Caco-2 (cell line): ENCODE measurements around the gene TTC7B. TPM values are rescaled to one million over a fixed set of nuclear protein-coding genes. Genes with fewer than 3 reads are reported as not detected.

Experiments
- BruUV-seq: library from RNA; stranded (reverse); fragments of 400-500 nt; replicated peaks from 2 replicates; lab custom pipeline; 2021; lab: Mats Ljungman, UMichigan
- CTCF ChIA-PET: fragments of 300-600 bp; sonication (Branson Sonifier 250); formaldehyde crosslinking; loops from one replicate; lab custom pipeline; 2022; ENCODE audit warnings: antibody characterized with exemption; lab: Charles Lee
- POLR2A ChIA-PET: fragments of 300-600 bp; sonication (Branson Sonifier 250); formaldehyde crosslinking; loops from one replicate; lab custom pipeline; 2022; ENCODE audit warnings: antibody characterized with exemption; lab: Charles Lee
- DNase-seq, 2 experiments: peaks; one replicate each; pipeline versions ENCODE4 v3.0.0 to v3.0.0-alpha.2; 2020 to 2022
- H3K27me3 ChIP-seq: replicated peaks from 2 replicates; pipeline ENCODE4 v1.6.0; 2011; ENCODE audit warnings: low read length; ENCODE audit not compliant: control insufficient read depth, insufficient read depth
- H3K36me3 ChIP-seq: 2 replicates; pipeline ENCODE4 v1.5.1; 2011; ENCODE audit warnings: low read length; ENCODE audit not compliant: control insufficient read depth, insufficient read depth
- H3K4me1 ChIP-seq: fragments of 250-450 bp; sonication (Bioruptor Pico); 2 replicates; pipeline ENCODE4 v1.5.1; 2020; ENCODE audit warnings: mild to moderate bottlenecking
- H3K4me3 ChIP-seq: 2 replicates; pipeline ENCODE4 v1.5.1; 2011; ENCODE audit warnings: low read depth, mild to moderate bottlenecking, control low read depth, low read length
- H3K9me3 ChIP-seq: fragments of 250-450 bp; sonication (Bioruptor Pico); 2 replicates; pipeline ENCODE4 v1.5.1; 2020; ENCODE audit warnings: mild to moderate bottlenecking, moderate library complexity
- H3K27ac Mint-ChIP-seq: one replicate; pipeline ENCODE4 v1.8.0; 2022; ENCODE audit warnings: mixed read lengths; ENCODE audit not compliant: unreplicated experiment
- H3K27me3 Mint-ChIP-seq: one replicate; pipeline ENCODE4 v1.8.0; 2022; ENCODE audit warnings: mixed read lengths; ENCODE audit not compliant: insufficient read depth, unreplicated experiment
- H3K36me3 Mint-ChIP-seq: one replicate; pipeline ENCODE4 v1.8.0; 2022; ENCODE audit warnings: mild to moderate bottlenecking, mixed read lengths; ENCODE audit not compliant: insufficient read depth, unreplicated experiment
- H3K4me1 Mint-ChIP-seq: one replicate; pipeline ENCODE4 v1.8.0; 2022; ENCODE audit warnings: low read depth, mixed read lengths; ENCODE audit not compliant: unreplicated experiment
- H3K4me3 Mint-ChIP-seq: one replicate; pipeline ENCODE4 v1.8.0; 2022; ENCODE audit warnings: mild to moderate bottlenecking, moderate library complexity, mixed read lengths; ENCODE audit not compliant: unreplicated experiment
- H3K9me3 Mint-ChIP-seq: one replicate; pipeline ENCODE4 v1.8.0; 2022; ENCODE audit warnings: mixed read lengths; ENCODE audit not compliant: unreplicated experiment
- intact Hi-C: fragments of 100-400 bp; cut with micrococcal nuclease; formaldehyde crosslinking; loops from one replicate; pipeline ENCODE4 v1.10.0; 2022; ENCODE audit not compliant: unreplicated experiment
- total RNA-seq: library from RNA; stranded (reverse); gene quantifications from 2 replicates; pipeline ENCODE4 v1.2.3, GENCODE V29; 2022
- TF ChIP-seq, protein P1 (sequence below), 2 experiments: fragments of 200-600 bp in 1 of 2; IDR thresholded peaks; 1 replicate in 1 of 2; 2 replicates in 1 of 2; pipeline versions ENCODE4 v1.5.1 to v1.8.0; 2011 to 2022; ENCODE audit warnings: antibody characterized with exemption in 1 of 2, control low read depth in 1 of 2, inconsistent platforms in 1 of 2, low read depth in 1 of 2, low read length in 1 of 2, mild to moderate bottlenecking in 1 of 2, moderate library complexity in 1 of 2; ENCODE audit not compliant: insufficient read depth in 1 of 2, severe bottlenecking in 1 of 2, unreplicated experiment in 1 of 2

TTC7B gene
- total RNA-seq, 1 experiment from 2014 or later = 28.5 TPM

DNA sequence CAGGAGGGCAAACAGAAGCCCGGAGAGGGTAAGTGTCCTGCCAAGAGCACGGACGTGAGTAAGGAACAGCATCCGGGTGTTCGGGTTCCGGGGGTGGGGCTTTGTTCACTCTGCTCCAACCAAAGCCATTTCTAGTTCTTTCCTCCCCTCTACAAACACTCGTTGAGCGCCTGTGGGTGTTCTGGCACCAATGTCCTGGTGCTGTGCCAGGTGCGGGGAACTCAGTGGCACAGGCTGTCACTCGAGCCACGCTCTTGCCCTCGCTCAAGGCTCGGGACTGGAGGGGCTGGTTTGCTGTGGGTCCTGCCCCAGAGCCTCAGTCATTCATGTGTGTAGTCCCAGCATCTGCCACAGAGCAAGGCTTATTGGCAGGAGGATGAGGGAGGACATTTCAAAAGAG is 261.9 kb downstream of the TTC7B start:
- no peaks in the 10 kb centered on the region for H3K27me3 ChIP-seq
- intact Hi-C loops = loop anchor here (5.0 kb wide), 1 partner anchor 157 kb away; the partner anchor contains the start of gene CALM1
- Mint-ChIP-seq H3K4me1 (peaks cover 10% of the 10 kb centered on the region), H3K27ac (no peak overlapping the region), H3K27me3 (no peaks in the 10 kb centered on the region), H3K4me3 (no peak overlapping the region), H3K9me3 (no peaks in the 10 kb centered on the region), H3K36me3 (no peaks in the 10 kb centered on the region)
- no peak for DNase-seq
- H3K4me1 ChIP-seq = peaks cover 27% of the 10 kb centered on the region
- ChIA-PET CTCF (no interaction called here), POLR2A (no interaction called here)
- TF ChIP-seq, protein P1, sequence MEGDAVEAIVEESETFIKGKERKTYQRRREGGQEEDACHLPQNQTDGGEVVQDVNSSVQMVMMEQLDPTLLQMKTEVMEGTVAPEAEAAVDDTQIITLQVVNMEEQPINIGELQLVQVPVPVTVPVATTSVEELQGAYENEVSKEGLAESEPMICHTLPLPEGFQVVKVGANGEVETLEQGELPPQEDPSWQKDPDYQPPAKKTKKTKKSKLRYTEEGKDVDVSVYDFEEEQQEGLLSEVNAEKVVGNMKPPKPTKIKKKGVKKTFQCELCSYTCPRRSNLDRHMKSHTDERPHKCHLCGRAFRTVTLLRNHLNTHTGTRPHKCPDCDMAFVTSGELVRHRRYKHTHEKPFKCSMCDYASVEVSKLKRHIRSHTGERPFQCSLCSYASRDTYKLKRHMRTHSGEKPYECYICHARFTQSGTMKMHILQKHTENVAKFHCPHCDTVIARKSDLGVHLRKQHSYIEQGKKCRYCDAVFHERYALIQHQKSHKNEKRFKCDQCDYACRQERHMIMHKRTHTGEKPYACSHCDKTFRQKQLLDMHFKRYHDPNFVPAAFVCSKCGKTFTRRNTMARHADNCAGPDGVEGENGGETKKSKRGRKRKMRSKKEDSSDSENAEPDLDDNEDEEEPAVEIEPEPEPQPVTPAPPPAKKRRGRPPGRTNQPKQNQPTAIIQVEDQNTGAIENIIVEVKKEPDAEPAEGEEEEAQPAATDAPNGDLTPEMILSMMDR (IDR thresholded peaks at IDR 0.05; ENCODE audit: insufficient read depth in 1 of 2, low read depth in 1 of 2, low read length in 1 of 2, severe bottlenecking in 1 of 2, unreplicated experiment in 1 of 2) = no peak
- H3K4me3 ChIP-seq = no peak overlapping the region
- H3K36me3 ChIP-seq = no peaks in the 10 kb centered on the region
- H3K9me3 ChIP-seq = no peaks in the 10 kb centered on the region
- no TSS peak for BruUV-seq

DNA sequence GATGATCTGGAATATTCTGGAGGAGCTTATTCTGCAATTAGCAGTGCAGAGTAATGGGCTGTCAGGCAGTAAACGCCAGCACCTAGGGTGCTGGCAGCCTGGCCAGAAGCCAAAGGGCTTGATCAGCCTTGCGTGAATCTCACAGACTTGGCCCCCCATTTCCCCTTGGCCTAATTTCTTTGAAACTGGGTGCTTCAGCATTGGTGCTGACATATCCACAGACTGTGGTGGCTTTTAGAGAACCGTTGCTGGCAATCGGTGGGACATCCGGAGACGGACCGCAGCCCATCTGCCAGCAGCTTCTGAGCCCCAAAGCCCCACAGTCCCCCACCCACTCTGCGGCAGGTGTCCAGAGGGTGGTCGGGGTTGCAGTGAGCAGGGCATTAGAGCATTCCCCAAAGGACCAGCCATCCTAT is 262.3 kb downstream of the TTC7B start:
- H3K9me3 ChIP-seq = no peaks in the 10 kb centered on the region
- Mint-ChIP-seq H3K4me1 (peaks cover 10% of the 10 kb centered on the region), H3K36me3 (no peaks in the 10 kb centered on the region), H3K27ac (no peak overlapping the region), H3K4me3 (no peak overlapping the region), H3K9me3 (no peaks in the 10 kb centered on the region), H3K27me3 (no peaks in the 10 kb centered on the region)
- H3K4me3 ChIP-seq = no peak overlapping the region
- ChIA-PET POLR2A (no interaction called here), CTCF (interaction anchor here (0.9 to 1.4 kb wide), 2 partner anchors 148 to 154 kb away, joined by 3 to 5 read pairs; no protein-coding TSS in a partner anchor)
- no peak for DNase-seq
- no TSS peak for BruUV-seq
- TF ChIP-seq, protein P1 (IDR thresholded peaks at IDR 0.05; ENCODE audit: insufficient read depth in 1 of 2, low read depth in 1 of 2, low read length in 1 of 2, severe bottlenecking in 1 of 2, unreplicated experiment in 1 of 2) = no peak
- H3K4me1 ChIP-seq = peaks cover 28% of the 10 kb centered on the region
- no peaks in the 10 kb centered on the region for H3K27me3 ChIP-seq
- intact Hi-C loops = loop anchor here (5.0 kb wide), 1 partner anchor 157 kb away; the partner anchor contains the start of gene CALM1
- H3K36me3 ChIP-seq = no peaks in the 10 kb centered on the region

DNA sequence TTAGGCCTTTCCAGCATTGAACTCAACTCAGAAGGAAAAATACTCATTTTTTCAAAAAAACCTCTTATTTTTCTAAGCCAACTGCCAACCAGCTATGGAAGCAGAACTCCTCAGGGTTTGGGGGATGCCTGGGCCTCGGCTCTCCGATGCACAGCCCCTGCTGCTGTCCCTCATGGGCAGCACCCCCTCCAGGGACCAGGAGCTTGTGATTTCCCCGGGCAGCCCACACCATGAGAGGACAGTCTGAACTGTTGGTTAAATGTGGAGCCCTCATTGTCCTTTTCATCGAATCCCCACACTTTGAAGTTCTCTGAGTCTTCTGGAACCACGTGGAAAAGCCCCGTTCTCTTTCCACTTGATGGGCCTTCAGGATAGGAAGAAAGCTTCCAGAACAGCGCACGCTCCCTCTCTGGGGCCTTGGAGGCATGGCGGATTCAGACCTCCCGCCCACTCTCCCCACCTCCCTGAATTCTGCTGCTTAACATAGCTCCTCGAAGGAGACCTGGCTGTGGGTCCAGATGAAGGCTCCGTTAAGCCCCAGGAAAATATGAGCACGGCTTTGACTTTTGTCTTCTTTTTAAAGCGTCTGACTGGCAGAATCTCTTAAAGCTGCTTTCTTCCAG is 262.8 kb downstream of the TTC7B start:
- Mint-ChIP-seq H3K4me1 (peaks cover 10% of the 10 kb centered on the region), H3K27ac (no peak overlapping the region), H3K9me3 (no peaks in the 10 kb centered on the region), H3K36me3 (no peaks in the 10 kb centered on the region), H3K27me3 (no peaks in the 10 kb centered on the region), H3K4me3 (no peak overlapping the region)
- no peak for DNase-seq
- H3K4me1 ChIP-seq = peaks cover 28% of the 10 kb centered on the region
- POLR2A ChIA-PET = no interaction called here
- H3K27me3 ChIP-seq = no peaks in the 10 kb centered on the region
- intact Hi-C loops = loop anchor here (5.0 kb wide), 1 partner anchor 156 kb away; the partner anchor contains the start of gene CALM1
- no peaks in the 10 kb centered on the region for H3K36me3 ChIP-seq
- TF ChIP-seq, protein P1 (IDR thresholded peaks at IDR 0.05; ENCODE audit: insufficient read depth in 1 of 2, low read depth in 1 of 2, low read length in 1 of 2, severe bottlenecking in 1 of 2, unreplicated experiment in 1 of 2) = no peak
- no peaks in the 10 kb centered on the region for H3K9me3 ChIP-seq
- CTCF ChIA-PET = interaction anchor here (0.9 to 1.4 kb wide), 2 partner anchors 147 to 154 kb away, joined by 3 to 5 read pairs; no protein-coding TSS in a partner anchor
- no TSS peak for BruUV-seq
- H3K4me3 ChIP-seq = no peak overlapping the region
